NT2/D1 (cell line): ENCODE results near the gene DPYSL5.

Experiments
- SUZ12 ChIP-seq: IDR thresholded peaks from 2 replicates; pipeline ENCODE4 v1.6.1; 2011; ENCODE audit not compliant: insufficient read length, insufficient read depth; ENCODE audit errors: extremely low read depth
- YY1 ChIP-seq: IDR thresholded peaks from 2 replicates; pipeline ENCODE4 v1.6.1; 2011; ENCODE audit not compliant: insufficient read length, insufficient read depth
- ZNF274 ChIP-seq: IDR thresholded peaks from 2 replicates; pipeline ENCODE4 v1.6.1; 2011; ENCODE audit warnings: mild to moderate bottlenecking, low read depth, low read length

GRCh38 chr2:26846334-26847306 lies 1.3 kb upstream of the DPYSL5 start:
- TF ChIP-seq SUZ12 (no peak), ZNF274 (no peak), YY1 (no peak)
